CD4-positive, alpha-beta memory T cell (primary cell): ENCODE data around the gene FBXO7. TPM values are rescaled to one million over a fixed set of nuclear protein-coding genes. Genes with fewer than 3 reads are reported as not detected.
"Not testable (repeated sequence)": the region's sequence is repeated elsewhere in the genome, so short reads cannot be mapped to it uniquely, and the experiment has no call there.

ENCODE experiments used
- CTCF ChIA-PET: fragments of 350-600 bp; sonication (Branson Sonifier 250); formaldehyde crosslinking; loops from one replicate; lab custom pipeline; 2021; ENCODE audit warnings: inconsistent platforms; ENCODE audit not compliant: partially characterized antibody; lab: Charles Lee
- POLR2A ChIA-PET: fragments of 350-600 bp; sonication (Branson Sonifier 250); formaldehyde crosslinking; loops from one replicate; lab custom pipeline; 2021; ENCODE audit not compliant: partially characterized antibody; lab: Charles Lee
- DNase-seq, 5 donors: peaks; one replicate each; pipeline versions ENCODE4 v3.0.0 to v3.0.0-alpha.2; 2020 to 2022; ENCODE audit warnings: mixed read lengths in 1 of 5
- H3K27ac ChIP-seq: one replicate; pipeline ENCODE4 v1.7.0; 2013; ENCODE audit warnings: low read depth, low read length
- H3K27me3 ChIP-seq: 2 replicates; pipeline ENCODE4 v1.7.0; 2013; ENCODE audit warnings: mild to moderate bottlenecking, low read length, moderate library complexity; ENCODE audit not compliant: insufficient read depth
- H3K36me3 ChIP-seq: 2 replicates; pipeline ENCODE4 v1.7.0; 2013; ENCODE audit warnings: mild to moderate bottlenecking, low read length, moderate library complexity; ENCODE audit not compliant: insufficient read depth
- H3K4me1 ChIP-seq: 2 replicates; pipeline ENCODE4 v1.7.0; 2013; ENCODE audit warnings: mild to moderate bottlenecking, low read length, moderate library complexity; ENCODE audit not compliant: insufficient read depth
- H3K4me3 ChIP-seq, 2 donors: one replicate each; pipeline ENCODE4 v1.7.0; 2013; ENCODE audit warnings: low read length in 2 of 2, mild to moderate bottlenecking in 1 of 2
- H3K9me3 ChIP-seq, 2 donors: one replicate each; pipeline ENCODE4 v1.7.0; 2013; ENCODE audit warnings: low read length in 2 of 2, control low read depth in 1 of 2; ENCODE audit not compliant: control insufficient read depth in 1 of 2
- H3K27ac Mint-ChIP-seq, 7 donors: one replicate each; pipeline ENCODE4 v1.8.0; 2020 to 2021; ENCODE audit warnings: mixed read lengths in 7 of 7, mild to moderate bottlenecking in 6 of 7, inconsistent platforms in 3 of 7, moderate library complexity in 3 of 7
- H3K27me3 Mint-ChIP-seq, 2 donors: one replicate each; pipeline ENCODE4 v1.8.0; 2020 to 2021; ENCODE audit warnings: mixed read lengths in 2 of 2
- H3K36me3 Mint-ChIP-seq, 2 donors: one replicate each; pipeline ENCODE4 v1.8.0; 2020 to 2021; ENCODE audit warnings: mixed read lengths in 2 of 2, inconsistent platforms in 1 of 2, mild to moderate bottlenecking in 1 of 2
- H3K4me1 Mint-ChIP-seq, 4 donors: one replicate each; pipeline ENCODE4 v1.8.0; 2020 to 2021; ENCODE audit warnings: mixed read lengths in 4 of 4, mild to moderate bottlenecking in 1 of 4
- H3K4me3 Mint-ChIP-seq, 8 donors: one replicate each; pipeline ENCODE4 v1.8.0; 2020 to 2021; ENCODE audit warnings: mixed read lengths in 8 of 8, mild to moderate bottlenecking in 7 of 8, moderate library complexity in 6 of 8, inconsistent platforms in 3 of 8
- H3K9me3 Mint-ChIP-seq, 8 donors: one replicate each; pipeline ENCODE4 v1.8.0; 2020 to 2021; ENCODE audit warnings: mixed read lengths in 8 of 8, mild to moderate bottlenecking in 5 of 8, inconsistent platforms in 3 of 8, moderate library complexity in 1 of 8
- intact Hi-C: fragments of 100-400 bp; cut with micrococcal nuclease; formaldehyde crosslinking; loops from one replicate; pipeline ENCODE4 v1.15.1; 2023
- polyA plus RNA-seq, 2 donors: library from polyadenylated mRNA; unstranded; fragments of 300-500 nt; fragmentation: Illumina TruSeq; gene quantifications; one replicate each; pipeline ENCODE4 v1.2.3, GENCODE V29; 2021
- total RNA-seq, 2 experiments: library from RNA; stranded (reverse); gene quantifications; one replicate each; pipeline ENCODE4 v1.2.3, GENCODE V29; 2021

Gene FBXO7
- total and polyA plus RNA-seq, 4 experiments from 2014 or later = 89.3 to 189 (median 120) TPM

- Histone ChIP-seq H3K36me3 (no peaks in the 10 kb centered on the region), H3K4me1 (peaks cover 56% of the 10 kb centered on the region), H3K4me3 (peak overlapping the region; percentile 72 to 91), H3K9me3 (no peaks in the 10 kb centered on the region), H3K27ac (peak overlapping the region; percentile 95), H3K27me3 (no peaks in the 10 kb centered on the region)
- H3K36me3 Mint-ChIP-seq = peaks cover 12 to 28% of the 10 kb centered on the region in 2 donors
- DNase-seq = peak in 4 of 5 donors; percentile 3 to 16 (median 6)
- POLR2A ChIA-PET = interaction anchor here (0.7 to 5.8 kb wide), 5 partner anchors 14 to 1536 kb away, joined by 3 to 41 read pairs (median 3); partner anchors contain the start of gene RTCB
- peaks cover 31 to 56% (median 41%) of the 10 kb centered on the region in 4 donors for H3K4me1 Mint-ChIP-seq
- CTCF ChIA-PET = interaction anchor here (1.3 to 2.2 kb wide), 2 partner anchors 11 to 77 kb away, joined by 3 to 5 read pairs; no protein-coding TSS in a partner anchor
- intact Hi-C loops = loop anchor here (5.0 to 10.0 kb wide), 3 partner anchors 722 to 1884 kb away; partner anchors contain the start of genes DEPDC5, PES1, PISD and PRR14L
- peak overlapping the region; percentile 24 to 94 (median 70) for H3K27ac Mint-ChIP-seq
- H3K4me3 Mint-ChIP-seq = peak overlapping the region; percentile 95 to 98 (median 97)
- no peaks in the 10 kb centered on the region for H3K27me3 Mint-ChIP-seq
- no peaks in the 10 kb centered on the region for H3K9me3 Mint-ChIP-seq
Observed at GRCh38 chr22:32476281-32477195, 1.9 kb downstream of the FBXO7 start.

DNA sequence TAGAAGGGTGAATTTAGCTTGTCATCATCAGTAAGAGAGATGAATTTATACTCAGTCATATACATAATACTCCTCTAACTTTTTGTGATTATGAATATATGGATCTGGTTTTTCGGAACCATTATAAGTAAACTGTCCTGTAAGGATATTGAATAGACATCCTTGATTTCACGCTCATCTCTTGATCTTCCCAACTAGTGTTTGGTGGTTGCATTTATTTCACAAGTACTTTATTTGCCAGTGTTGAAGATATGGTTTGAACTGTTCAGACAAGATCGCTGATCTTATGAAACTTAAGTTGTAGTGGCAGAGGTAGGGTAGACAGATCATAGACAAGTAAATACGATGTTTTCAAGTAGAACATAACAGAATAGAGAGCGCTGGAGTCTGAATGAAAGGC, 3.0 kb downstream of the FBXO7 start:
- Mint-ChIP-seq H3K36me3 (peaks cover 12 to 30% of the 10 kb centered on the region in 2 donors), H3K27ac (peak overlapping the region in 2 of 7 donors; percentile 24 to 74), H3K27me3 (no peaks in the 10 kb centered on the region), H3K4me1 (peaks cover 33 to 56% (median 44%) of the 10 kb centered on the region in 4 donors), H3K4me3 (peak overlapping the region in 2 of 8 donors; percentile 23 to 33), H3K9me3 (no peaks in the 10 kb centered on the region)
- Histone ChIP-seq H3K9me3 (no peaks in the 10 kb centered on the region), H3K36me3 (no peaks in the 10 kb centered on the region), H3K4me3 (no peak overlapping the region), H3K27me3 (no peaks in the 10 kb centered on the region), H3K4me1 (peaks cover 67% of the 10 kb centered on the region), H3K27ac (no peak overlapping the region)
- intact Hi-C loops = loop anchor here (5.0 to 10.0 kb wide), 3 partner anchors 723 to 1885 kb away; partner anchors contain the start of genes DEPDC5, PES1, PISD and PRR14L
- ChIA-PET POLR2A (interaction anchor here (1.0 to 5.8 kb wide), 2 partner anchors 13 to 65 kb away, joined by 3 to 41 read pairs; partner anchors contain the start of gene RTCB), CTCF (no interaction called here)
- no peak for DNase-seq

GRCh38 chr22:32478552-32478951, 3.9 kb downstream of the FBXO7 start:
- peaks cover 12 to 30% of the 10 kb centered on the region in 2 donors for H3K36me3 Mint-ChIP-seq
- H3K27ac ChIP-seq, DNase-seq, H3K36me3 ChIP-seq, H3K9me3 Mint-ChIP-seq, H3K4me3 ChIP-seq, H3K27me3 ChIP-seq, H3K9me3 ChIP-seq, CTCF ChIA-PET, H3K27me3 Mint-ChIP-seq: not testable (repeated sequence)
- H3K4me1 ChIP-seq = peaks cover 70% of the 10 kb centered on the region
- peak overlapping the region in 1 of 7 donors; percentile 39 for H3K27ac Mint-ChIP-seq
- POLR2A ChIA-PET = interaction anchor here (1.3 to 5.8 kb wide), 2 partner anchors 13 to 66 kb away, joined by 3 to 41 read pairs; partner anchors contain the start of gene RTCB
- peaks cover 29 to 50% (median 38%) of the 10 kb centered on the region in 4 donors for H3K4me1 Mint-ChIP-seq
- H3K4me3 Mint-ChIP-seq = peak overlapping the region in 2 of 8 donors; percentile 14 to 61
- intact Hi-C loops = loop anchor here (5.0 to 10.0 kb wide), 3 partner anchors 724 to 1886 kb away; partner anchors contain the start of genes DEPDC5, PES1, PISD and PRR14L

DNA sequence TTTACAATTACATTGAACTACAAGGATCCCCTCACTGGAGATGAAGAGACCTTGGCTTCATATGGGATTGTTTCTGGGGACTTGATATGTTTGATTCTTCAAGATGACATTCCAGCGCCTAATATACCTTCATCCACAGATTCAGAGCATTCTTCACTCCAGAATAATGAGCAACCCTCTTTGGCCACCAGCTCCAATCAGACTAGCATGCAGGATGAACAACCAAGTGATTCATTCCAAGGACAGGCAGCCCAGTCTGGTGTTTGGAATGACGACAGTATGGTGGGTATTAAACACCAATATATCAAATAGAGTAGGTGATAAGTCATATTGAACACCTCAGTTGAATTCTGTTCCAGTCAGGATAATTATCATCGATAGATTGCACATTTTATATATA, 4.4 kb downstream of the FBXO7 start:
- DNase-seq = no peak
- CTCF ChIA-PET = no interaction called here
- H3K27me3 Mint-ChIP-seq = no peaks in the 10 kb centered on the region
- H3K4me1 Mint-ChIP-seq = peaks cover 25 to 46% (median 34%) of the 10 kb centered on the region in 4 donors
- H3K27ac Mint-ChIP-seq = peak overlapping the region in 1 of 7 donors; percentile 39
- Histone ChIP-seq H3K36me3 (peaks cover 7% of the 10 kb centered on the region), H3K27me3 (no peaks in the 10 kb centered on the region), H3K9me3 (no peaks in the 10 kb centered on the region), H3K4me1 (peaks cover 66% of the 10 kb centered on the region), H3K27ac (no peak overlapping the region), H3K4me3 (no peak overlapping the region)
- peak overlapping the region in 2 of 8 donors; percentile 14 to 61 for H3K4me3 Mint-ChIP-seq
- POLR2A ChIA-PET = interaction anchor here (1.3 kb wide), 1 partner anchor 12 kb away, joined by 3 read pairs; no protein-coding TSS in a partner anchor
- no peaks in the 10 kb centered on the region for H3K9me3 Mint-ChIP-seq
- intact Hi-C loops = loop anchor here (5.0 to 10.0 kb wide), 3 partner anchors 724 to 1887 kb away; partner anchors contain the start of genes DEPDC5, PES1, PISD and PRR14L
- H3K36me3 Mint-ChIP-seq = peaks cover 12 to 30% of the 10 kb centered on the region in 2 donors

DNA sequence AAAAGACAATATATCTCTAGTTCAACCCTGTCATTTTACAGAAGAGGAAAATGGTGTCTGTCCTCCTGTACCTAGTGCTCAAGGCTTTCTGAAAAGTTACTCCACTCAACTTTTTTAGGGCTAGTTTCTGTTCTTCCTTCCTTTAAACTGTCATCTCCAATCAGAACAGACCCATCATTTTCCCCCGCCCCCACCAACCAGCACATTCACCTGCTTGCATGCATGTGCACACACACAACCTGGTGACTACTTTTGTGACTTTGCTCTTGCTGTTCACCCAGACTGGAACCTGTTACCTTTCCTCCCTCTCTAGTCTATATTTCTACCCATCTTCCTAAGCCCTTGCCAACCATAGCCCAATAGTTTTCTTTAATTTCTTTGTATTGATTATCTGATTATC, 5.6 kb downstream of the FBXO7 start:
- CTCF ChIA-PET = no interaction called here
- Histone ChIP-seq H3K27me3 (no peaks in the 10 kb centered on the region), H3K9me3 (no peaks in the 10 kb centered on the region), H3K4me3 (peak overlapping the region in 1 of 2 donors; percentile 8), H3K27ac (no peak overlapping the region), H3K36me3 (peaks cover 19% of the 10 kb centered on the region), H3K4me1 (peaks cover 65% of the 10 kb centered on the region)
- intact Hi-C loops = no loop called here
- POLR2A ChIA-PET = no interaction called here
- Mint-ChIP-seq H3K9me3 (no peaks in the 10 kb centered on the region), H3K4me1 (peaks cover 25 to 39% (median 32%) of the 10 kb centered on the region in 4 donors), H3K27me3 (no peaks in the 10 kb centered on the region), H3K4me3 (peak overlapping the region in 5 of 8 donors; percentile 20 to 67 (median 47)), H3K36me3 (peaks cover 12 to 35% of the 10 kb centered on the region in 2 donors), H3K27ac (peak overlapping the region in 3 of 7 donors; percentile 38 to 67 (median 64))
- no peak for DNase-seq

- POLR2A ChIA-PET = interaction anchor here (1.0 to 1.1 kb wide), 2 partner anchors 9 to 18 kb away, joined by 3 read pairs; no protein-coding TSS in a partner anchor
- H3K27ac Mint-ChIP-seq = no peak overlapping the region
Observed at GRCh38 chr22:32482708-32483107, 8.1 kb downstream of the FBXO7 start.

More at GRCh38 chr22:32482708-32483107, 8.1 kb downstream of the FBXO7 start:
- intact Hi-C loops = no loop called here
- Histone ChIP-seq H3K9me3 (no peaks in the 10 kb centered on the region), H3K27me3 (no peaks in the 10 kb centered on the region), H3K4me1 (peaks cover 50% of the 10 kb centered on the region), H3K4me3 (no peak overlapping the region), H3K36me3 (peaks cover 40% of the 10 kb centered on the region), H3K27ac (no peak overlapping the region)
- Mint-ChIP-seq H3K4me1 (peaks cover 23 to 28% (median 25%) of the 10 kb centered on the region in 4 donors), H3K4me3 (no peak overlapping the region), H3K9me3 (no peaks in the 10 kb centered on the region), H3K27me3 (no peaks in the 10 kb centered on the region), H3K36me3 (peaks cover 32 to 50% of the 10 kb centered on the region in 2 donors)
- no peak for DNase-seq
- CTCF ChIA-PET = interaction anchor here (1.0 kb wide), 1 partner anchor 9 kb away, joined by 3 read pairs; no protein-coding TSS in a partner anchor
